ENCODE data around the gene FANCC.

The FANCC gene

DNA sequence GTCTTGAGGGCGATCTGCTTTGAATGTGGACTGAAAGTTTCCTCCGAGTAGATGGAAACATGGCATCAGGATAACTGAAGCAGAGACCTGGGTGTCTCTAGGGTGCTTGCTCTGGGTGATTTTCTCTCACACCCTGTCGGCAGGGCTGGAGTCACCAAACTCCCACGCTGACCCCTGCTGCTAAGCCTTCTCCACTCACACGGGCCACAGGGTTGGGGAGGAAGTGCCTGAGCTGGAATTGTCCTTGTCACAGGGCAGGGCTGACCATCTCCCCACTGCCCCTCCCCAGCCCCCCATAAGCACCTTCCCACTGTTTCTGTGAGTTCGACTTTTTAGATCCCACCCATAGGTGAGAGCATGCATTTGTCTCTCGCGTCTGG lies 212.9 kb downstream of the FANCC start:
- TF ChIP-seq ZNF274 (IDR thresholded peaks at IDR 0.05; ENCODE audit: low read depth, low read length): no peak
- H3K4me3 ChIP-seq (ENCODE audit: low read length): no peak overlapping the region

DNA sequence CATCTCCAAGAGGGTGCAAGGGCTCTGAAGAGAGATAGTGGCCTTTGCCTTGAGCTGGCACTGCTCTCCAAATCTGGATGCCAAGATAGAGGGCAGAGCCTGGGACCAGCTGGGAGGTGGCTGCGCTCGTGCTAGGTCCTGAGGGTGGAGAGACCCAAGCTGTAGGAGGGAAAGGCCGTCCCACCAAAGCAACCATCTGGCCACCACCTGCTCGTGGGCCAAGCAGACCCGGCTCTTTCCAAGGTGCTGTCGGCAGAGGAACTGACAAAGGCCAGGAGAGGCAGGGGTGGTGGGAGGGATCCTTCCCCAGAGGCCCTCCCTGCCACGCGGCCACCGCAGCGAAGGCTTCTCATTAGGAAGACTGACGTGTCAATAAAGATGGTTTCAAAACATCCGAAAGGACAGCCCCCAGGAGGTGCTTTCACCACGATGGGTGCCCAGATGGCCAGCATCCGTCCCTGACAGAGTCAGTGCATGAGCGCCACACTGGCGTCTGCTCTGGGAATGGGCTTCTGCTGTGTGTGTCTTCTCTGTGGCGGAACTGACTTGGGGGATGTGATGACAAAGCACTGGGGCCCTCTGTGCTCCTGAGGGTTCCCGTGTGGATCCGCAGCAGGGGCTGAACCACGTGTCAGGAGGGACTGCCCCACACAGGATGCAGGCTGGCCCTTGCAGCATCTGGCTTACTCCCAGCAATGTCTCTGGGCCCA lies 213.5 kb downstream of the FANCC start:
- H3K4me3 ChIP-seq (ENCODE audit: low read length): no peak overlapping the region
- TF ChIP-seq ZNF274 (IDR thresholded peaks at IDR 0.05; ENCODE audit: low read depth, low read length): no peak

- H3K4me3 ChIP-seq (ENCODE audit: low read length): no peak overlapping the region
- TF ChIP-seq ZNF274 (IDR thresholded peaks at IDR 0.05; ENCODE audit: low read depth, low read length): no peak
Measured at GRCh38 chr9:95103281-95103771, 214.2 kb downstream of the FANCC start.

- H3K4me3 ChIP-seq (ENCODE audit: low read length): no peak overlapping the region
- no peak for TF ChIP-seq ZNF274 (IDR thresholded peaks at IDR 0.05; ENCODE audit: low read depth, low read length)
Measured at GRCh38 chr9:95102572-95102971, 214.9 kb downstream of the FANCC start.

DNA sequence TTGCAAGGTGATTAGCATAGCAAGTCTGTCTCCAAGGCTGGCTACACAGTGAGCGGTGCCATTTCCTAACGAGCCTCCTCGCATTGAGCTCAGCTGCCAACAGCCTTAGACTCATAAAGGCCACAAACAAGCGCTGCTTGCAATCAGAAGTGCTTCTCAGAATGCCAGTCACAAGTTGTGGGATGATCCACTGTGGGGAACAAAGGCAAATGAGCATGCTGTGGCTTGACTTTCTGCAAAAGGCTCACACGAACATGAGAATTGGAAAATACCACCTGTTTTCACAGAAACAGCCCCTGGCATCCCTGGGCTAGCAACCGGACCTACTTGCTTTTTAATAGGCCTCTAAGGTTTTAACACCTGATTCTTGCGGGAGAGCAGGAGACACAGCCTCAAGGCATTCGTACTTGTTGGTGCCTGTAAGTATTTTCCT lies 215.5 kb downstream of the FANCC start:
- no peak for TF ChIP-seq ZNF274 (IDR thresholded peaks at IDR 0.05; ENCODE audit: low read depth, low read length)
- H3K4me3 ChIP-seq (ENCODE audit: low read length): no peak overlapping the region

- H3K4me3 ChIP-seq (ENCODE audit: low read length): no peak overlapping the region
- TF ChIP-seq ZNF274 (IDR thresholded peaks at IDR 0.05; ENCODE audit: low read depth, low read length): no peak
Measured at GRCh38 chr9:95101326-95101725, 216.2 kb downstream of the FANCC start.

- no peak for TF ChIP-seq ZNF274 (IDR thresholded peaks at IDR 0.05; ENCODE audit: low read depth, low read length)
- H3K4me3 ChIP-seq (ENCODE audit: low read length): no peak overlapping the region
Measured at GRCh38 chr9:95100071-95100627, 217.4 kb downstream of the FANCC start.

GRCh38 chr9:95099321-95100070 lies 218.0 kb downstream of the FANCC start:
- no peak for TF ChIP-seq ZNF274 (IDR thresholded peaks at IDR 0.05; ENCODE audit: low read depth, low read length)
- H3K4me3 ChIP-seq (ENCODE audit: low read length): no peak overlapping the region

DNA sequence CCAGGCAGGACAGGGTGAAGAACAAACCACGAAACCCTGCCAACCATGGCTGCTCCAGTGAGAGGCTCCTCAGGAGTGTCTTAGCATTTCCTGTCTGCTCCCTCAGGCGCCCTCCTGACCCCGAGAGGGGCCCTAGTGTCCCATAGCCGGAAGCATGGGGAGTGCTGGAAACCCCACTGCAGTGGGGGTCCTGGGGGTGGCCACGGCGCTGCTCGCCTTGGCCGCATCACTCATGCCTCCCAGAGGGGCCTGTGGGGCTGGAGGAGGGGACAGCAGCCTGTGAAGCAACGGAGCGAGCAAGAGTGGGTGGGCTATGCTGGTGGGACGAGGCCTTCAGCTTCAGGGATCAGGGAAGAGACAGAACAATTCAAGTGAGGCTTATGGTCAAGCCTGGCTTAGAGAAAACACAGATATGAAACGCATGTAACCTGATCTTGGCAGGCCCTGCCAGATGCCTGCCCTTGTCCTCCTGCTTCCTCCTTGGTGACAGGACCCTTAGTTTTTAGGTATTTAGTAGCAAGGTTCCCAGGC lies 219.1 kb downstream of the FANCC start:
- H3K4me3 ChIP-seq (ENCODE audit: low read length): no peak overlapping the region
- no peak for TF ChIP-seq ZNF274 (IDR thresholded peaks at IDR 0.05; ENCODE audit: low read depth, low read length)

DNA sequence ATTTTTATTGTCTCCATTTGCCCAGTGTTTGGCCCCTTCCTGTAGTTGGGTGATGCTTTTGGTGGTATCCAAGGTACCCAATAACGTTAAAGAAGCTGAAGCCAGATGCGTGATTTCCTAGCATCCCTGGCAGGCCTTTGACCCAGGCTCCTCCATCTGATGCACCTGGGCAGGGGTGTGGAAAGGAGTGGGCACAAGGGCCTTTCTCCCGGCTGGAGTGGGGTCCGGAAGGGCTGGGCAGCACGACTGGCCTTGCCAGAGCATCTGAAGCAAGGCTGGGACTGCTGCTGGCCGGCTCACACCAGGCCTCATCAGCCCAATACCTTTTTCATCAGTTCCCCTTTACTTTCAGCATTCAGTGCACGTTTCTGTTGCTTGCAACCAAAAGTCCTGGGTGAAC lies 220.2 kb downstream of the FANCC start:
- no peak for TF ChIP-seq ZNF274 (IDR thresholded peaks at IDR 0.05; ENCODE audit: low read depth, low read length)
- H3K4me3 ChIP-seq (ENCODE audit: low read length): no peak overlapping the region

DNA sequence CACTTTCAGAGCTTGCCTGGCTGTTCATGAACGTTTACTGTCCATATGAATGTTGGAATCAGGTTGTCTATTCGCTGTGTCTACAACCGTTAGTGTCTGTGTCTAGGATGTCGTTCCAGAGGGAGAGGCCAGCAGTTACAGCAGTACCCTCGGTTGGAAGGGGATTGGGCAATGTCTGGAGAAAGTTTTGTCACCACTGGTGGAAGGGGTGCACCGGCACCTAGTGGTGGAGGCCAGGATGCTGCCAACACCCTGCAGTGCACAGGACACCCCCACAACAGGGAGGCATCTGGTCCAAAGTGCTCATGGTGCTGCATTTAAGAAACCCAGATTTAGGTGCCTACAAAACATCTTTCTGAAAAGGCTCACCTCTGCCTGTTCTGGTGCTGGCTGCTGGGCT lies 220.7 kb downstream of the FANCC start:
- no peak overlapping the region for H3K4me3 ChIP-seq (ENCODE audit: low read length)
- no peak for TF ChIP-seq ZNF274 (IDR thresholded peaks at IDR 0.05; ENCODE audit: low read depth, low read length)

DNA sequence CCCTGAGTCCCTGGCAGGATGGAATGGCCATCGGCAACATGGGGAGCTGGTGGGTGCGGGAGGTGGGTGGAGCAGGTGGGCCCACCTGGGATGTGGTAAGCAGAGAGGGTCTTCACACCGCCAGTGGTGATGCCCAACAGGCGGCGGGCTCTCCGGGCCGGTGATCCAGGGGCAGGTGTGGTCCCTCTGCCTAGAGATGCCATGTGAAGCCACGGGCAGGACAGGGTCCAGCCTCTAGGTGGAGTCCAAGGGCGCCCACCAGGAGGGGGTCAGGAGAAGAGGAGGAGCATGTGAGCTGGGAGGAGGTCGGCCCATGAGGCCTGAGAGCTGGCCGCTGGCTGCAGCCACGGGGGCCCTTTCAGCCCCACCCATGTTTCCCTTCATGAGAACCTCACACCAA lies 221.1 kb downstream of the FANCC start:
- no peak for TF ChIP-seq ZNF274 (IDR thresholded peaks at IDR 0.05; ENCODE audit: low read depth, low read length)
- H3K4me3 ChIP-seq (ENCODE audit: low read length): no peak overlapping the region

- H3K4me3 ChIP-seq (ENCODE audit: low read length): no peak overlapping the region
- no peak for TF ChIP-seq ZNF274 (IDR thresholded peaks at IDR 0.05; ENCODE audit: low read depth, low read length)
Measured at GRCh38 chr9:95095641-95096355, 221.7 kb downstream of the FANCC start.

DNA sequence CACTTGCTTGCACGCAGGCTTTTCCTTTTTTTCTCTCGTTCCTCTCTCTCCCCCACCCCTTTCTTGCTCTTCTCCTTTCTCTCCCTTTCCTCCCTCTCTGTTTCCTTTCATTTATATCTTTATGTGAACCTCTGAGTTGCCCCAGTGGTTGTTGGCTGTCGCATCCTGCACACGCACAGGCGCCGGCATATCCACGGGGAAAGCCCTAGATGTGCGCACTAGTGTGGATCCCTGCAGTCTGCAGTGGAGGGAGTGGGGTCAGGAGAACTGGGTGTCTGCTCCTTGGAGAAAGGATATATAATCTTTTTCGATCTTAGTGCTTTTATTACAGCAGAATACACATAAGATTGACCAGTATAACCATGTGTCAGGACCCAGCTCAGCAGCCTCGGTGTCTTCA lies 223.5 kb downstream of the FANCC start:
- H3K4me3 ChIP-seq (ENCODE audit: low read length): no peak overlapping the region
- TF ChIP-seq ZNF274 (IDR thresholded peaks at IDR 0.05; ENCODE audit: low read depth, low read length): no peak
